Medulla oblongata (tissue), 1 donor: ENCODE results near the gene PADI1.

Experiments used
- DNase-seq: peaks from one replicate; pipeline ENCODE4 v3.0.0-alpha.2; 2015; ENCODE audit errors: extremely low spot score

The PADI1 gene

GRCh38 chr1:17214876-17215544 is 10.1 kb downstream of the PADI1 start:
- DNase-seq: no peak

GRCh38 chr1:17215545-17215890 is 10.6 kb downstream of the PADI1 start:
- no peak for DNase-seq

GRCh38 chr1:17216078-17216477 is 11.2 kb downstream of the PADI1 start:
- no peak for DNase-seq

DNA sequence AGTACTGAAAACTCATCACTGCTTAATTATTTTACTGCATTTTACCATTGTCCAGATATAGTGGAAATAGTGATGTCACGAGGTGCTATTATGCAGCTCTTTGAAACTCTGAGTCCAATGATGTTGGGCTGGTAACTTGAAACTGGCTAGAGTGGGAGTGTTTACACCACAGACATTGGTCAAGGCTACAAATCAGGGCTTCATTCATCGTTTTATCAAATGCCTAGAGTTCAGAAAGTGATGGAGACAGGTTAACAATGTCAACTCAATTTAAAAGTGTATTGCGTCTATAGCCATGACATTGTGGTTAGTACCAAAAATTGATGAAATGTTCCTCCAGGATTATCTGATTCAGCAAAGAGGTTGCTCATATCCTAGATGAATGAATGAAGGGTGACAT is 12.7 kb downstream of the PADI1 start:
- no peak for DNase-seq

DNA sequence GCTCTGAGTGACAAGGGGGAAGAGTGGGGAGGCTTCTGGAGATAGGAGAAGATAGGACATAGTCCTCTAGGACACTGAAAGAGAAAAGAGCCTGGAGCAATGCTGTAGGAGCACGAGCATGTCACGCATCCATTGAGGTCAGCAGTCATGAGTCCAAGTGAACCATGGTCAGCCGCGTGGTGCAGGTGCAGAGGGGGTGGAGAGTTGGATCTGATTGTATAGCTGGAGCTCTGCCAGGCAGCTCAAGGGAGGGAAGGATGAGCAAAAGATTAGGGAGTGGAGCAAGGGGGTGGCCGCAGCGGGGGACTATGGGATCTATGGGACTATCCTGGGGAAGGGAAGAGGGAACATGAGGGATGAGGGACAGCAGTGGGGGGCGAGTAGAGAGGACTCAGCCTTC is 14.0 kb downstream of the PADI1 start:
- no peak for DNase-seq

- no peak for DNase-seq
These were observed 15.4 kb downstream of the PADI1 start for GRCh38 chr1:17220287-17220686.

- no peak for DNase-seq
These were observed 17.6 kb downstream of the PADI1 start for GRCh38 chr1:17222557-17222956.

DNA sequence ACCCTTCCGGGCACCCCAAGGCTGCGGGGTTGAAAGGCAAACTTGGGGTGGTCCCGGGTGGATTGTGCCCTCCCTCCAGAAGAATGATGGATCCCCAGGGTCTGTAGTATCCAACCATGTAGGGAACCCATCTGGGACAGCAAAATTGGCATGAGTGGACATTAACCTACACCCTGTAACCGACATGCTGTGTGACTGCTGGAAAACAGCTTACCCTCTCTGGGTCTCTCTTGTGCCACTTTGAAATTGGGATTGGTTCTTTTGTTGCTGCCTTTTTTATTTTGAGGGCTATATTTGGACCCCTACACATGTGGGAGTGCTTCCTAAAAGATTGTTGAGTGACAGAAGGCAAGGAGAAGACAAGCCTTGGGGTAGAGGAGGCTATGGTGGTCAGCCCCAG is 19.5 kb downstream of the PADI1 start:
- no peak for DNase-seq

DNA sequence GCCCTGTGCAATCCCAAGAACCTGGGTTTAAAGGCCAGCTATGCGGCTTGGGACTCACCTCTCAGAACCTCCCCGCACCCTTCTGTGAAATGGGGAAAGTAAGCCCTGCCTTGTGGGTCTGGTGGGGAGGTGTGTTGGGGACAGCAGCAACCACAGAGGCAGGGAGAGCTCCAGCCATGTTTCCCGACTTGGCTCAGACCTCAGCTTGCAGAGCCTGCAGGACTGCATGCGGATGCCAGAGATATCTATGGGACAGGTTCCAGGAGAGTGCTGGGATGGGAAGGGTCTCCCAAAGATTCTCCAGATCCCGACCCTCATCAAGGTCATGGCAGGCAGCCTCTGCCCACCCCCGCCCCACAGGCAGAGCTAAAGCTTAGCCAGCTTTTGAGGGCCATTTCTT is 20.2 kb downstream of the PADI1 start:
- DNase-seq: no peak

- DNase-seq: no peak
These were observed 22.5 kb downstream of the PADI1 start for GRCh38 chr1:17227358-17227915.

DNA sequence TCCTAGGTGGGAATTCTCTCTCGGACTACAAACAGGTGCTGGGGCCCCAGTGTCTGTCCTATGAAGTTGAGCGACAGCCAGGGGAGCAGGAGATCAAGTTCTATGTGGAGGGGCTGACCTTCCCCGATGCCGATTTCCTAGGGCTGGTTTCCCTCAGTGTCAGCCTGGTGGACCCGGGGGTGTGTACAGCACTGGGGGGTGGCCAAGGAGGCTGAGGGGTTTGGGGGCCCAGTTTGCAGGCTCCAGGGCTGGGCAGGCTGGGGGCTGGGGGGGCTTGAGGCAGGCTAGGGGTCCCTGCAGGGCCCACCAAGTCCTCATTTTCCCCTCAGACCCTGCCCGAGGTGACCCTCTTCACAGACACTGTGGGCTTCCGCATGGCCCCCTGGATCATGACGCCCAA is 23.7 kb downstream of the PADI1 start:
- DNase-seq: no peak

- no peak for DNase-seq
These were observed 24.5 kb downstream of the PADI1 start for GRCh38 chr1:17229379-17229778.

- DNase-seq: no peak
These were observed 25.2 kb downstream of the PADI1 start for GRCh38 chr1:17230106-17230505.

- no peak for DNase-seq
These were observed 25.9 kb downstream of the PADI1 start for GRCh38 chr1:17230671-17231310.

- DNase-seq: no peak
These were observed 28.1 kb downstream of the PADI1 start for GRCh38 chr1:17232759-17233661.

DNA sequence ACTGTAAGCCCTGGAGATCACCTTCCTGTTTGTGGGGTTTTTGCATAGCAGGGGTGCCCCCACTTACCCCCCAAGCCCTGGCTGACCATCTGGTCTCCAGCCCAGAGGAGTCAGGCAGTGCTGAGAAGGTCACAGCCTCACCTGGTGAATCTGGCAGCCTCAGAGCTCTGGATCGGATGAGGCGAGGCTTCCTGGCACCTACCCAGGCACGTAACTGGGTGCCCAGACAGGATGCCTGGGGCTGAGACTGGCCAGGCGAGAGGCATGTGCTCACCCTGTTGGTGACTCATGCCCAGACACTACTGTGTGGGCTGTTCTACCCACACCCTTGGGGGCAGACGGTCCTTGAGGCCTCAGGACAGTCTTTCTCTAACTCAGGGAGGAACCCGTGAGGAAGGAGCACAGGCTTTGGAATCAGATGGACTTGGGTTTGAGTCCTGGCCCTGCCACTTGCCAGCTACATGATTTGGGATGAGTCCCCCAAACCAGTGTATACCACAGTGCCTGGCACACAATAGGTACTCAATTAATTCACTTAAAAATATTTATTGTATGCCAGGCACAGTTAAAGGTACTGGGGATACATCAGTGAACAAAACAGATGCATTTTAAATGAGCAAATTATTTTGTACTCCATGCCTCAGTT is 28.9 kb downstream of the PADI1 start:
- peak; percentile 86 for DNase-seq

GRCh38 chr1:17234405-17234804 is 29.5 kb downstream of the PADI1 start:
- DNase-seq: no peak

DNA sequence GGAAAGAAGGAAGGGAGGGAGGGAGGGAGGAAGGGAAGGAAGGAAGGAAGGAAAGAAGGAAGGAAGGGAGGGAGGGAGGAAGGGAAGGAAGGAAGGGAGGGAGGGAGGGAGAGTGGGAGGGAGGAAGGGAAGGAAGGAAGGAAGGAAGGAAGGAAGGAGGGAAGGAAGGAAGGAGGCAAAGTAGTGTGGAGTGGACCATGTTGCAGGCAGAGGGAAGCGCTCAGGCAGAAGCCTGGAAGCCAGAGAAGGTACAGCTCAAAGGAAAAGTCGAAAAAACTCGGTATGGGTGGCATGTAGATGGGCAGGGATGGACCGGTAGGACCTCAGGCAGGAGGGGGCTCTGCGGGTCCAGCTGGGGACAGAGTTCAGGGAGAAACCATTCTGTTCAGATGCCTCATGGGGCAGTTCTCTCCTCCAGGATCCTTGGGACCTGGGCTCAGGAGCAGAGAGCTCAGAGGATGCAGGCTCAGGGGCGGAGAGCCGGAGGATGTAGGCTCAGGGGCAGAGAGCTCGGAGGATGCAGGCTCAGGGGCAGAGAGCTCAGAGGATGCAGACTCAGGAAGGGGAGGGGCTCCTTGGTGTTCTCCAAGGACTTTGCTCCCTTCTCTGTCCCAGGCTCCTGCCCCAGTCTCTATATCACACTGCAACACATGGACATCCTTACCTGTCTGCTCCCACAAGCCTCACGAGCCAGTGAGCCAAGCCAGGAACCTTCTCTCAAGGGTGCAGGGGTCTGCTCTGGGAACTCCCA is 30.4 kb downstream of the PADI1 start:
- no peak for DNase-seq

DNA sequence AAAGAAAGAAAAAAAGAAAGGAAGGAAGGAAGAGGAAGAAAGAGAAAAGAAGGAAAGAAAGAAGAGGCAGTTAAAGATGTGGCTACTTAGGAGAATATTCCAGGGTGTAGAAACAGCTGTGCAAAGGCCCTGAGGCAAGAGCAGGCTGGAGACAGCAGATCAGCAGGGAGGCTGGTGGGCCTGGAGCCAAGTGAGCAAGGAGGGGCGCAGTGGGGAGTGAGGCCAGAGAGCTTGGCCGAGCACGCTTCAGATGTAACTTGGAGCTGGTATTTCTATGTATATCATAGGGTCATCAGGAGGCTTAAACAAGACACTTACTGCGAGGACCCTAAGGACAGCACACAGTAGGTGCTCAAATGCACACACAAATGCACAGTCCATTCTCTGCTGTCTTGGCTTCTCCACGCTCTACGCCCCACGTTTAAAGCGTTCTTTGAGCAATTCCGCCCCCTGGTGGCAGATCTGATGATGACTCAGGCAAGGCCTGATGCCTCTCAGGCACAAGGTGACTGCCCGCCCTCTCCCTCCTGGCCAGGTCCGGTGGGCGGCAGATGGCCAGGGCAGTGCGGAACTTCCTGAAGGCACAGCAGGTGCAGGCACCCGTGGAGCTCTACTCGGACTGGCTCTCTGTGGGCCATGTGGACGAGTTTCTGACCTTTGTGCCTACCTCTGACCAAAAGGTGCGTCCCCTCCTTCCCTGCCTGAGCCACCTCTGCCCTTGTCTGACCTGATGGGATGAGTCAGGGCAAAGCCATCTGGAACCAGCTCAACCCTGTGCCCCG is 32.0 kb downstream of the PADI1 start:
- peak; percentile 93 for DNase-seq

GRCh38 chr1:17237561-17237903 is 32.6 kb downstream of the PADI1 start:
- DNase-seq: no peak

GRCh38 chr1:17239420-17239819 is 34.5 kb downstream of the PADI1 start:
- peak; percentile 67 for DNase-seq
